NOMO-1 treated with dmso at 0.1 percent for 144 hours (cell line): ENCODE results near the gene ELL2.

Experiments used
- DNase-seq: peaks from one replicate; lab custom pipeline; 2025; ENCODE audit not compliant: unreplicated experiment; lab: John Stamatoyannopoulos, UW

The ELL2 gene

DNA sequence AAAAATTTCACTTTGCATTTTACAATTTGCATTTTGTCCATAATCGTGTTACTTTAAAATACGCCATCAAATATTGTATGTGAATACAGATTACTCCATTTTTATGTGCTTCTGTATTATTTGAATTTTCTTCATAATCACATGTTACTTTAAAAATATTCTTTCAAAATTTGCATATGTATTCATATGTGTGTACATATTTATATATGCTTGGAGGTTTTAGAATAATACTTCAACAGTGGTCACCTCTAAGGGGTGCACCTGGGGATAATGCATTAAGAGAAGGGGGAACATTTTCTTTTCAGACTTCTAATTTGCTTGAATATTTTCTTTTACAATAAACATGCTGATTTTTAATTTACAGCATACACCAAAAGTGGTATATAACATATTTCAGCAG is 21.9 kb upstream of the ELL2 start:
- DNase-seq: no peak

DNA sequence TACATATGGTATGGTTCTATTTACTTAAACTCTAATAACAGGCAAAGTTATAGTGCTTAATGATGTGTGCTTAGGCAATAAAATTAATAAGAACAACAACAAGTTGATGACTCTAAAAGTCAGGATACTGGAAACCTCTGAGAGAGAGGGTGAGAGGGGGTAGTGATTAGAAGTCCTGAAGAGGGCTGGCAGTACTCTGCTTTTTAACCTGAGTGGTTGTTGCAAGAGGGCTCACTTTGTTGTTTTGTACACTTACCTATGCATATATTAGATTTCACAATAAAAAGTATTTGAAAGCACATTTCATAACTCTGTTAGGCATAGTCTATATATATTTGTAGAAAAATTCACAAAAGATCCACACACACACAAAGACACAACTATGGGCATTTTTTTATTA is 21.4 kb upstream of the ELL2 start:
- no peak for DNase-seq

DNA sequence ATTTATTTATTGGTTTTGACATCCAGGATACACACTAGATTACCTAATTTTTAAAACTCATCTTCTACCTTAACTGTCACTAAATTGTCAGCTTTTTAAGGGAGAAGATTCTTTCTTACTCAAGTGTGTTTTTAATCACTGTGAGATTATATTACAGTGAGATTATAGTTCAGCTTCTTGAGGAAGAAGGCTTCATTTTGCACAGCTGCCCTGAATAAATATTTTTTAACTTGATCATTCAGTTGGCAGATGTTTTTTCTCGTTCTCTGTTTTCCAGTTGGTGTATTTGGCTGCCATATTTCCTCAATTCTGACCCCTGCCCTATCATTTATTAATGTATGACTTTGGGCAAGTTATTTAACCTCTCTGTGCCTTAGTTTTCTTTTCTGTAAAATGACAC is 15.0 kb upstream of the ELL2 start:
- no peak for DNase-seq

DNA sequence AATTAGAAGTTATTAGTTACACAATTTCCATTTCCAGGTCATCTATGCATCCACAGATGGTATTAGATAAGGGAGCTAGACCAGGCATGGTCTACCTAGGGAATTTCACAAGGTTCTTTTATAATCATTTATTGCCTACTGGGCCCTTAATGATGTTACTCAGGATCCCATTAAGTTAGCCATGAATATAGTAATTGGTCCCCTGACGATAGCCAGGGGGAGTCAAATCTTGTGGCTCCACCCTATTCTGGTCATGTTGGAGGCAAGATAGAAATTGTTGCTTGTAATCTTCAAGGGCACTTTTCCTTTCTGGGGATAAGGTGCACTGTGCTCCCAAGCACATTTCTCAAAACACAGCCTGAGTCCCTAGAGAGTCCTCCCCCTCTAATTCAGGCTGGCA is 14.1 kb upstream of the ELL2 start:
- DNase-seq: no peak

DNA sequence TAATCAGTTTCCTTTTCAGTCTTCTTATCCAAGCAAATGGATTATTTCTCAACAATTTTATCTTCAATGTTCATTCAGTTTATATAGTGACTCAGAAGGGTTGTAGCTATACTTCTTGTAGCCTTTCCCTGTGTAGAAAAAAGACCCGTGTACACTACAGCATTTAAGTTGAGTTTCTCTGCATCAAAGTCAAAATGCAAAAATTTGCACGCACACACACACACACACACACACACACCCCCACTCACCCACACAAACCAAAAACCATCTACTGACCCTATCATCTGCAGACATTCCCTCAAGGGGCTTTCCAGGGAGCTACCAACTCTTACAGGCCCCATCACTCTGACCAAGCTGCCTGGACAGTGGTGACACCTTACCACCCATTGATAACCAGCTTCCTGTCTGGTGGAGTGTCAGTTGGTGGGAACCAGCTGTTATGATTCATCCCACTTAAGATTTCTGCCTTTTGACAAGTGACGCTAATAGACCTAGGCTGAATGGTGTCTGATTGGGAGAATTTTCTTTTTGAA is 12.2 kb upstream of the ELL2 start:
- peak; percentile 48 for DNase-seq

DNA sequence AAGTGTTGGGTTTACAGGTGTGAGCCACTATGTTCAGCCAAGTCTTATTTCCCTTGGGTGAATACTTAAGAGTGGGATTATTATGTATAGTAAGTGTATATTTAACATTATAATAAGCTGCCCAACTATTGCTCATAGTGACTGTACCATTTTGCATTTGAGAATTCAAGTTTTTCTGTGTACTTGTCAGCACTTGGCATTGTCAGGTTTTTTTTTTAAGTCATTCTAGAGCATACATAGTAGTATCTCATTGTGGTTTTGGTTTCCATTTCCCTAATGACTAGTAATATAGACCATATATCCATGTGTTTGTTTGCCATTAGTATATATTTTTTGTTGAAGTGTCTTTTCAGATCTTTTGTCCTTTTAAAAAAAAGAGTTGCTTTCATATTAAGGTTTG is 10.5 kb upstream of the ELL2 start:
- DNase-seq: no peak

DNA sequence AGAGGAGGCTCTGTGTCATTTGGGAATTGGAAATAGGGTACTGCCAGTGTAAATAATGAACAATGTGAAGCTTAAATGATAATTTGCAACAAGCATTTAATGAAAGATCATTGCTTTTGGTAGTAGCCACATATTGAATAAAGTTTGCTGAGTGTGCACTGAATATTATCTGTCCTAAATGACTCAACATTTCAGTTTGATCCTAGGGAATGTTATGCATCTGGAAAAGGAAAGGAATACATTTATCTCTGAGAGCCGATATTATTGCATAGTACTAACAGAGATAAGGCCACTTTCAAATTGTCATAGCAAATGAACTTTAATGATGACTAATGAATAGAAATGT is 8.7 kb upstream of the ELL2 start:
- no peak for DNase-seq

DNA sequence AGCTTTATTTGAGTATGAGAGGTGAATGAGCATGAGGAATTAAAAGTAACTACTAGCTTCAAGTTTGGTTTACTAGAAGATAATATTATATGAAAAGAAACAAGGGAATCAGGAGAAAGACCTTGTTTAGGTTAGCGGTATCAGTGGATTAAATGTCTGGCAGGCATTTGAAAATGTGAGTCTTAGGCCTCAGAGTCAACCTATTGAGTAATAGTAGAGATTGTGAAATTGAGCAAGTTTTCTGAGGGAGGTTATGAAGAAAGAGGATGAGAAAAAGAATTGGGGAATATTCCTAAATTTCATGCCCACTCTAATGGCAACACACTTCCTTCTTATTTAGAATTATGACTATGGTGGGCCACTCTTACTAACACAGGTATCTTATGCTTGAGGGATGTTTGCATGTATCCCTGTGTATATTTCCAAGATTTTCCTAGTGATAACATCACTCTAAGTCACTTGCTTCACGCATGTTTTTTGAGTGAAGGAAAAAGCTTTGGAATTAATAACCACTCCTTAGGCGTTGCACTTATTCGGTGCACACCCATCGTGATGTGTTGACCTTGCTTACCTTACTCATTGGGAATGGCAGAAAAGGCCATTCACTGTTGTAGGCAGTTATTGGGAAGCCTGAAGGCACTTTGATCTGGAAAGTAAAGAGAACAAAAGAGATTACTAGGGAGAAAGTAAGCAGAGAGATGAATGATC is 8.2 kb upstream of the ELL2 start:
- DNase-seq: peak; percentile 15

DNA sequence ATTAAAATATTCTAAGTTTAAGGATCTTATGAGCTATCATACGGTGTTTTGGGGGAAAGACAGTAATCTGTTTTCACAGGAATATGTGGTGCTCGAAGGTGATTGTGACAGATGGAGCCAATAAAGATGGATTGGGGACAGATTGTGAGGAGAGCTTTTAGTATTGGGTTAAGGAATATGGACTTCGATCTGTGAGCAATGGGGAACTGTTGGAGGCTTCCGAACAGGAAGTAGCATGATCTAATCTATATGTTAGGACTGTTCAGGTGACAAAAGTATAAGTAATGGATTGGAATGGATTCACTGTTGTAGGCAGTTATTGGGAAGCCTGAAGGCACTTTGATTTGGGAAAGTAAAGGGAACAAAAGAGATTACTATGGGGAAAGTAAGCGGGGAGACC is 7.4 kb upstream of the ELL2 start:
- no peak for DNase-seq

DNA sequence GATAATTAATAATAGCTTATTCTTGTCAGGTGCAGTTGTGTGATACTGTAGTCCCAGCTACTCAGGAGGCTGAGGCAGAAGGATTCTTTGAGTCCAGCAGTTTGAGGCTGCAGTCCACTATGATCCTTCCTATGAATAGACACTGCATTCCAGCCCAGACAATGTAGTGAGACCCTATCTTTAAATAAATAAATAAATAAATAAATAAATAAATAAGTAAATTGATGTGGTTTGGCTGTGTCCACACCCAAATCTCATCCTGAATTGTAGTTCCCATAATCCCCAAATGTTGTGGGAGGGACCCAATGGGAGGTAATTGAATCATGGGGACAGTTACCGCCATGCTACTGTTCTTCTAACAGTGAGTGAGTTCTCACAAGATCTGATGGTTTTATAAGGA is 5.6 kb upstream of the ELL2 start:
- DNase-seq: no peak

DNA sequence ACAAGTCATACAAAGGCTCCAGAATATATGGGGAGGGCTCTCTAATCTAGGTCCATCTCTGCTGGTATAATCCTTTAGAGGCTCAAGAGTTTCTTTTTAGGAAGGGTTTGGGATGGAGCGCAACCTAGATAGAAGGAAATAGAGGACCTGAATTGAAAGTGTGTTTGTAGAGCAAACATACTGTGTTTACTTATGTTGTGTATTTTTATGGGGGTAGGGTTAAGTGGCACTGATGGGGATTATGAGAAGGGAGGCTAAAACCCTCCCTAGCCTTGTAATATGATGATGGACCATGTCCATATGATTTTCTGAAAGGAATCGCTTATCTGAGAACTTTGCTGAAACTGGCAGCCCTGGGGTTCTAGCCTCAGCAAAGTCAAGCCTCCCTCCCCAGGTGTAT is 4.4 kb upstream of the ELL2 start:
- DNase-seq: no peak

DNA sequence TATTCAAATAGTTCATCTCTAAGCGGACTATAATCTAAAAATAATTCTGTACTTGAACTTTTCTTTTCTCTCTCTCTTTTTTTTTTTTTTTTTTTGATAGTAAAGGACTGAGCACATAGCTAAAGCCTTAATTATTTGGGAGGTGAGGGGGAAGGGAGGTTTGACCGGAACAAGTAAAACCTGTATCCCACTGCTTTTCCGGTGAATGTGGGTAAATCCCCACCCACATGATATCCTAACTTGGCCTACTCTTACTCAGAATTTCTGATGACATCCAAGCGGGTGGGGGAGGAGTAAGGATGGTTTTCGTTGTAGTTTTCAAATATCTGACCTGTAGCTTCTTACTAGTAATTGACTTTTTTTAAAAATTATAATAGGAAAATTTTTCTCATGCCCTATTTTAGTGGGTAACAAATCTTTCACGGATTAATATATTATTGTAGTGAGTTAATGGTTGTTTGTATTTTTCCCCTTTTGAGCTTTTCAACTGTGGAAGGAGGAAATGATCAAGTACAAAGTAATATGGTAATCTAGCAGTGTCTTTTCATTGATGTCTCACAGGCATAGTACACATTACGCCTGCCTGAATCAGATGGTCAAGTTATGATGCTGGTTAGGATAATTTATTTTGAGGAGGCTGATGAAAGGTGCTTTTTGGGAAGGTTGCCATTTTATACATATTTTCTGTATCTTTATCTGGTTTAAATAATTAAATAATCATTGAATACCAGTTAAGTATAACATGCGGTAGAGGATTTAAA is 2.2 kb upstream of the ELL2 start:
- DNase-seq: no peak

DNA sequence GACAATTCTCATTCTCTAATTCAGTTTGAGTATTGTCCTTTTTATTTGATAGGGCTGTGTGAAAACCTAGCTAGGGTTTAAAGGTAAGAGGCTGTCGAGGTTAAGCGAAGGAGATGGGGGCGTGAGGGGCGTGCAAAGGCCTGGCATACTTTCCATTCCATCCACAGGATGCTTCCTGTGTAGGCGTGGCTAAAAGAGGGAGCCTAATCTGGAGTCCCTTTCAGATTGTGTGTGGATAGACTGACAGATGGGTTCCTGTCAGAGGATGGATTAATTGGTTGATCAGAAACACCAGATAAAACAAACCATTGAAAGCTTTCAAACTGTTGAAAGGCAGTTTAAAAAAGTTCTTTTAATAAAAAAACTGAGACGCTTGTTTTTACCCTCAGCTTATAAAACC is 1.1 kb upstream of the ELL2 start:
- no peak for DNase-seq

DNA sequence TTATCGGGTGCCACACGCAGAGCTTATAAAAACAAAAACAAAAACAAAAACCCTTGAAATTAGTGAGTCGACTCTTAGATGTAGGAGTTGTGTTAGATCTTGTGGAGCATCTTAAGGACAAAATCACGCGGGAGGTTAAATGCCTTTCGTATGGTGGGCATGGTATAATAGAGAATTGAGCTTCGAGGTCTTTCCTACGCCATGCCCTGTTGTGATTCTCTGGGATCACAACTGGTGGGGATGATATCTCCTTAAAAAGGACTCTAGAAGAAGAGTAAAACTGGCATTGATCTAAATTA is 773 bp upstream of the ELL2 start:
- no peak for DNase-seq

DNA sequence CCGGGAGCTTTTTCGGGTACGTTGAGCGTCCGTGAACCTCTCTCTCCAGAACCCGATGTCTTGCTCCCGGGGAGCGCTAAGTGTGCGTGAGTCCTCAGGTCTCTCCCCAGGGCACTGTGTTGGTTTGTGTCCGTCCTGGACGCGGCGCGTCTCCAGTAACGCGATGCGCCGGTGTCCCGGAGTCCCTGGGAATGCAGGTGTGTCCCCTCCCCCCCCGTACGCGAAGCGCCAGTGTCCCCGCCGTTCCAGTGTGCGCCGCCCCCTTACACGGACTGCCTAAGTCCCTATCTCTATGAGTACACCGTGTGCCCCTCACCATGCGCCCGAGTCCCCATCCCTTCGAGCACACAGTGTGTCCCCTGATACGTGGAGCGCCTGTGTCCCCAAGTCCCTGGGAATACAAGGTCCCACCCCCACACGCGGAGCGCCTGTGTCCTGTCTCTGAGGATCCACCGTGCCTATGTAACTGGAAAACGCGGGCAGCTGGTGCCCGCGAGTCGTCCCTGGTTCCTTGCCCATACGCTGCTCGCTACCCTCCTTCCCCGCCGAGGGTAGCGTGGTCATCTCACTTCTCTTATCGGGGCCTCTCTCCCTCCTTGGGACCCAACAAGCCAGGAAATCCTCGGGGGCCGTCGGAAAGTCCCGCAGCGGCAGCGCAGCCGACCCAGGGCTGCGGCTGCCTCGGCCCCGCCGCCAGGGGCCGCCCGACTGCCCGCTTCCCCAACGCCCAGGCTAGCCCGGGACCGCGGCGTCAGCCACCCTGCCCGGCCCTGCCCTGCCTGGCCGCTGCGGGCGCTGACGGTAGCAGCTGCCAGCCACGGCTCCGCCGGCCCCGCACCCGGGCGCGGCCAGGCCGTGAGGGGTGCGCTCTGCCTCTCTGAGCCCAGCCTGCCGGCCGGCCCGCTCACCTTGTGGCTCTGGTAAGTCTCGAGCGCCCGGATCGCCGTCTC is 709 bp downstream of the ELL2 start:
- DNase-seq: peak; percentile 87

DNA sequence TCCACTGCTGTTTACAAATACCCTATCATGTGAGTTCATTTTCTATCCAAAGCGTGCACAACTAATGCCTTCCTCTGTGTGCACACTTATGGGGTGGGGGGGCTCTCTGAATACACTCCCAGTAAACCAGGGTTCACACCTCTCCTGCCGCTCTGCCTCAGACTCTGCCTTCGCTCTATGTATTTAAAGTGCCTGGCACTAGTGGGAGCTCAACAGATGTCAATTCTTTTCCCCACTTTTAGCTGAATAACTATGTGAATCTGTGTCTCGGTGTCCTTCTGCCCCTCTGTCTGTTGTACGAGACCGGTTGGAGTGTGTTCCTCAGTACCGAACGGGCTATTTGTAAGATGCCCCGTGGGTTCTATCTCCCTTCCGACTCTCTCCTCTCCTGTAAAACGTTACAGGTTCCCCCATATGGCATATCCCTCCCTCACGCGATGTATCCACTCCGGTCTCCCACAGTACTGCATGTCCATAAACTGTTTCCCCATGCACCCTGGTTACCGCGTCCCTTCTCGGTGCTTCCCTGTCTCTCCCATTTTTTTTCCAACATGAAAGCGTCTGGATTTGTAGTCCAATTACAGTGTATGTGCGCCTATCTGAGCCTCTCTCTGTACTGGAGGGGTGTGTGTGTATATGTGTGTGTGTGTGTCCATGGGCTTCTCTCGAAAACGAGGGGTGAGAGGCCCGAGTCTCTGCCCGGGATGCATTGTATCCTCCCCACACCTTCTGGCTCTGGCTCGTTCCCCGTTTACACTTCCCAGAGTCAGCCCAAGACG is 1.6 kb downstream of the ELL2 start:
- peak; percentile 40 for DNase-seq

DNA sequence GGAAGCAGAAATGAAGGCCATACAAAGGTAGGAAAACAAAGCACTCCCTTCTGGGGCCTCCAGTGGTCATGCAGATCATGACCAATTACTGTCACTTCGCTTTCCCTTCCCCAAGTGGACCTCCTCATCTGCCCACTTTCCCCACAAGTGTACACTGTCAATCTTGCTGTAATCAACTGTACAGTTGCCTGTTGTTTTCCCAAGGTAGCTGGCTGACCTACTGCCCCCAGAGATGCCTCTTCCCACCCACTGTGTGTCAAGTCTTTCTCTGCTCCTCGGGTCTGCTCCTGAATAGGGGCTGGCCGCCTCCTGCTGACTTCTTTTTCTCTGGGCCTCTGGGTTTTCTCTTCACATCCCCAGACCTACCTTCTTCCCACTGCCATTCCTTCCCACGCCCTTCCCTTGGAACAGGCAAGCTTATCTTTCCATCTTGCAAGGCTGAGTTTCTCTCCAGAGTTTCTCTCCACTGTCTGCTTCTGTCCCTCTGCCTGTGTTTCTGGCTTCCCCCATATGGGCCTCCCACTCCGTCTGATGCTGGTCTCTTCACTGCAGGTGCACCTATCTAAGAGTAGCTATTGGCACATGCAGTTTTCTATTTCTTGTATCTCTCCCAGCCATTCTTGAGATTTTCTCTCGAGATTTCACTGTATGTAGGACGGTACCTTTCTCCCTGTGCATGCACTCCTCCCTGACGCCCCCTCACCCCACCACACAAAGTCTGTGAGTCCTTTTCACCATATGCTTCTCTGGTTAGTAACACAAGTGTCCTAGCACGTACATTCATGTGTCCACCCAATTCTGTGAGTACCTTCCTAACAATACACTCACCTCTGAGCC is 2.4 kb downstream of the ELL2 start:
- no peak for DNase-seq

DNA sequence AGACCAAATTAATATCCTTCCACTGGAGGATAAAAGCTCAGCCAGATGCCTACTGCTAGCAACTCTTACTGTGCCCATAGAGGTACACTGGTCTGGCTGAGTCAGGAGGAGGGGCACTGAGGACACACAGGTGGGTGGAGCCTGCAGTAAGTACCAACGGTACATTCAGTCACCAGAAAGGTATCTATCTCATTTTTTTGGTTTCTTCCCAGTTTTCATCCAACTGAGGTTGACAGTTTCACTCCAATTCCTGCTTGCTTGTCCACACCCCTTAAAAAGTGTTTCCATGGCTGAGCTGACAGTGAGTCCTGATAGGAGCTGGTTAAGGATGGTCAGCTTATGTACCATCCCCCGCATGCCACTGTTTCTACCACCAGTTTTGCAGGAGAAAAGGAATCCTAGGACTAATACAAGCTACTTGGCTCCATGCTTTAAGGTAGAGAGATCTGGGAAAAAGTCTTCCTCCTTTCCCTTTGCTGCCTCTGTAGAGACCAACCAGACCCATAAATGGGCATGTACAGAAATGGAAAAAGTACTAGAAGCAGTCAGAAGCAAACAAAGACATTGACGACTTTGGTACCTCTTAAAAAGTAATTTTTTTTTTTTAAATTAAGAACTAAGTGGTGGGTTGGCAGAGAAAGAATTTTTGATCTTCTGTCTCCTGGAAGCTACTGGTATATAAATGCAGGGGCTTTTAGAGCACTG is 3.2 kb downstream of the ELL2 start:
- DNase-seq: no peak

DNA sequence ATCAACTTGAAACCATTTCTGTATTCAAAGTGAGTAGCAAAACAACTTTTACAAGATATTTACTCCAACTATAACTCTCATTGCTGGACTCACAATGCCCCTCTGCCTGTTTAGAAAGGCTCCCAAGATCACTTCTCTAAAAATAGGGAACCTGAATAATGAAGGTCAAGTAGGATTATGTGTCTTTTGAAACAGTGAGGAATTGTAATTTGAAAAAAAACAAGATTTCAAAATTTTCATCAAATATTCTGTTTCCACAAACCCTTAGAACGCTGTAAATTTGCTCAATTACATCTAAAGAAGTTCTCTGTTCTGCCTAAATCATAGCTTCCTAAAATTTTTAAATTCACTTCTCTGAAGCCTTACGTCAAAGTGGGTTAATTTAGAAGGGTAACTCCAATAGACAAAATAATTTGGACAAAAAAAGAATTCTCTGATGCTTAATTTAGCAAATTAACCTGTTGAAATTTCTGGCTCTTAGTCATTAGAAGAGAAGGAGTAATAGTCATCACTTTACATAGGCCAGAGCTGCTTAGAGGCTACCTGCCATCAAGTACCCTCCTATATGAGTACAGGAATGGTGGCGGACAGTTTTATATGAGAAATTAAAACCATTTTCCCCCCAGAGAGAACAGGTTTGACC is 4.0 kb downstream of the ELL2 start:
- DNase-seq: no peak
